ENCODE results near the gene ADGRG1.

GRCh38 chr16:57616876-57617275, 11.6 kb upstream of the ADGRG1 start:
- TF ChIP-seq POLR2AphosphoS5 (IDR thresholded peaks at IDR 0.05; ENCODE audit: low read depth, low read length) (no peak), POLR2A (IDR thresholded peaks at IDR 0.05; ENCODE audit: low read depth, low read length) (no peak), TAF1 (IDR thresholded peaks at IDR 0.05; ENCODE audit: borderline replicate concordance, low read depth, low read length) (no peak)

Data from GM12892 (cell line).